Smooth muscle cell (in vitro differentiated cells): ENCODE measurements around the gene RPL31. TPM values are rescaled to one million over a fixed set of nuclear protein-coding genes. Genes with fewer than 3 reads are reported as not detected.

Experiments
- DNase-seq: peaks from one replicate; lab custom pipeline; 2025; ENCODE audit not compliant: unreplicated experiment; lab: John Stamatoyannopoulos, UW
- H2AFZ ChIP-seq: fragments of 200-600 bp; sonication (generic); 2 replicates; pipeline ENCODE4 v1.6.0; 2016; ENCODE audit warnings: antibody characterized with exemption, low read depth, mild to moderate bottlenecking
- H3F3A ChIP-seq: fragments of 200-600 bp; sonication (generic); 2 replicates; pipeline ENCODE4 v1.6.0; 2017; ENCODE audit warnings: antibody characterized with exemption, low read depth
- H3K27ac ChIP-seq: fragments of 200-600 bp; sonication (generic); 2 replicates; pipeline ENCODE4 v1.5.1; 2016; ENCODE audit warnings: low read depth, mild to moderate bottlenecking
- H3K27me3 ChIP-seq: fragments of 200-600 bp; sonication (generic); 2 replicates; pipeline ENCODE4 v1.6.1; 2016; ENCODE audit warnings: low read depth, mild to moderate bottlenecking
- H3K36me3 ChIP-seq: fragments of 200-600 bp; sonication (generic); 2 replicates; pipeline ENCODE4 v1.5.1; 2016; ENCODE audit warnings: low read depth
- H3K4me1 ChIP-seq: fragments of 200-600 bp; sonication (generic); 2 replicates; pipeline ENCODE4 v1.5.1; 2016; ENCODE audit warnings: low read depth
- H3K4me2 ChIP-seq: fragments of 200-600 bp; sonication (generic); 2 replicates; pipeline ENCODE4 v1.6.0; 2016; ENCODE audit warnings: mild to moderate bottlenecking
- H3K4me3 ChIP-seq: fragments of 200-600 bp; sonication (generic); 2 replicates; pipeline ENCODE4 v1.5.1; 2016; ENCODE audit warnings: mild to moderate bottlenecking
- H3K79me2 ChIP-seq: fragments of 200-600 bp; sonication (generic); 2 replicates; pipeline ENCODE4 v1.6.0; 2016; ENCODE audit warnings: low read depth, mild to moderate bottlenecking
- H3K9ac ChIP-seq: fragments of 200-600 bp; sonication (generic); 2 replicates; pipeline ENCODE4 v1.6.0; 2016; ENCODE audit warnings: low read depth
- H3K9me3 ChIP-seq: fragments of 200-600 bp; sonication (generic); replicated peaks from 2 replicates; pipeline ENCODE4 v1.5.1; 2016; ENCODE audit warnings: low read depth
- H4K20me1 ChIP-seq: fragments of 200-600 bp; sonication (generic); 2 replicates; pipeline ENCODE4 v1.6.0; 2016; ENCODE audit warnings: low read depth
- WGBS: methylation state at CpG from one replicate; pipeline ENCODE4 v1.1.7; 2016; ENCODE audit warnings: low lambda C conversion rate; 5-methylcytosine and 5-hydroxymethylcytosine counted together
- polyA plus RNA-seq: library from polyadenylated mRNA; unstranded; fragments of >200 nt; fragmentation: Nextera tagmentation; extraction: Ambion mirVana; gene quantifications from 2 replicates; pipeline ENCODE4 v1.2.1, GENCODE V29; 2016
- total RNA-seq: library from RNA; depleted of rRNA; stranded (reverse); fragments of >200 nt; gene quantifications from 2 replicates; pipeline ENCODE4 v1.2.3, GENCODE V29; 2014
- TF ChIP-seq, protein P1 (sequence below): fragments of 200-600 bp; sonication (generic); IDR thresholded peaks from 2 replicates; pipeline ENCODE4 v1.5.1; 2017; ENCODE audit warnings: borderline replicate concordance, mild to moderate bottlenecking, antibody characterized with exemption; ENCODE audit not compliant: insufficient read depth, poor library complexity, severe bottlenecking

Gene RPL31
- total and polyA plus RNA-seq, 2 experiments from 2014 or later = 1,320 to 1,508 TPM

DNA sequence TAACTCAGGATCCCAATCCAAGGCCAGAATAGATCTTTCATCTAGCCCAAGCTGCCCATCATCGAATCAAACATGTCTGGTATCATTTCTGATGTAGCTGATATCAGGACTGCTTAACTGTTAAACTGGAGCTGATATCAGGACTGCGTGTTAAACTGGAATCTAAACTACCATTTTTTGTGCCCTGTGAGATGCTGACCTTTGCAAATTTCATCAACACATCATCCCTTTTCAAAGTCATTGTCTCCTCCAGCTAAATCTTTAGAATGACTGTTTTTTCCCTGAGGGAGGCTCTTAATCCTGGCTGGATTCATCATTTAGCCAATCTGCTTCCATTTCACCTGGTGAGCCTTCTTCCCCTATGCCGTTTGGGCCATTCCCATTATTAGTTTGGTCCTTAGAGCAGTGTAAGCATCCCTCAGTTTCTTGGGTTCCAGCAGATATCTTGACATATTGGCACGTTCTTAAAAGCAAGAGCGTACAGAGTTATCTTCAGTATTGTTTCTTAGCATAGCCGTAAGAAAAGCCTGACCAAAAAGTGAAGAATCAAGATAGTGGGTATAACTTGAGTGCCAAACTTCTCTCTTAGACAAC is 12.3 kb downstream of the RPL31 start:
- Histone ChIP-seq H3K27me3 (no peaks in the 10 kb centered on the region), H3K4me3 (no peak overlapping the region), H3K36me3 (peaks cover 8% of the 10 kb centered on the region), H3K9ac (no peak overlapping the region), H3K9me3 (no peaks in the 10 kb centered on the region), H3K4me2 (no peak overlapping the region), H4K20me1 (peaks cover 27% of the 10 kb centered on the region), H3K27ac (no peak overlapping the region), H3K79me2 (no peaks in the 10 kb centered on the region), H3K4me1 (no peaks in the 10 kb centered on the region), H3F3A (peaks cover 10% of the 10 kb centered on the region), H2AFZ (no peak overlapping the region)
- WGBS = 99% methylated on average over 6 of the region's 6 CpGs
- TF ChIP-seq, protein P1, sequence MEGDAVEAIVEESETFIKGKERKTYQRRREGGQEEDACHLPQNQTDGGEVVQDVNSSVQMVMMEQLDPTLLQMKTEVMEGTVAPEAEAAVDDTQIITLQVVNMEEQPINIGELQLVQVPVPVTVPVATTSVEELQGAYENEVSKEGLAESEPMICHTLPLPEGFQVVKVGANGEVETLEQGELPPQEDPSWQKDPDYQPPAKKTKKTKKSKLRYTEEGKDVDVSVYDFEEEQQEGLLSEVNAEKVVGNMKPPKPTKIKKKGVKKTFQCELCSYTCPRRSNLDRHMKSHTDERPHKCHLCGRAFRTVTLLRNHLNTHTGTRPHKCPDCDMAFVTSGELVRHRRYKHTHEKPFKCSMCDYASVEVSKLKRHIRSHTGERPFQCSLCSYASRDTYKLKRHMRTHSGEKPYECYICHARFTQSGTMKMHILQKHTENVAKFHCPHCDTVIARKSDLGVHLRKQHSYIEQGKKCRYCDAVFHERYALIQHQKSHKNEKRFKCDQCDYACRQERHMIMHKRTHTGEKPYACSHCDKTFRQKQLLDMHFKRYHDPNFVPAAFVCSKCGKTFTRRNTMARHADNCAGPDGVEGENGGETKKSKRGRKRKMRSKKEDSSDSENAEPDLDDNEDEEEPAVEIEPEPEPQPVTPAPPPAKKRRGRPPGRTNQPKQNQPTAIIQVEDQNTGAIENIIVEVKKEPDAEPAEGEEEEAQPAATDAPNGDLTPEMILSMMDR = no peak
- DNase-seq = no peak

DNA sequence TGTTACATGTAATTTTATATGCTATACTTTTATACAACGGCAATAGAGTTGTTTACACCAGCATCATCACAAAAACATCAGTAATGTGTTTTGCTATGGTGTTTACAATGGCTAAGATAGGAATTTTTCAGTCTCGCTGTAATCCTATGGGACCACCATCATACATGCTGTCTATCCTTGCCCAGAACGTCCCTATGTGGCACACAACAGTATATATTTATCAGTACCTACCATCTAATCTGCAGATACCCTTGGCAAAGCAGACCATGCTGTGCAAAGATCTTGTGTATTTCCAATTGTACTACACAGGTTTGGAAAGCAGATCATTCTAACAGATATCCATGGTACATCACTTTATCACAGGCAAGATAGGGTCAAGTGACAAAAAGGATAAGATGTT is 15.3 kb downstream of the RPL31 start:
- Histone ChIP-seq H4K20me1 (peaks cover 16% of the 10 kb centered on the region), H3K9me3 (no peaks in the 10 kb centered on the region), H3K4me3 (no peak overlapping the region), H2AFZ (no peak overlapping the region), H3K36me3 (peaks cover 5% of the 10 kb centered on the region), H3K4me1 (no peaks in the 10 kb centered on the region), H3K9ac (no peak overlapping the region), H3F3A (peaks cover under 1% of the 10 kb centered on the region), H3K27ac (no peak overlapping the region), H3K79me2 (no peaks in the 10 kb centered on the region), H3K4me2 (no peak overlapping the region), H3K27me3 (no peaks in the 10 kb centered on the region)
- TF ChIP-seq, protein P1 = no peak
- 97% methylated on average over 3 of the region's 3 CpGs for WGBS
- DNase-seq = no peak

DNA sequence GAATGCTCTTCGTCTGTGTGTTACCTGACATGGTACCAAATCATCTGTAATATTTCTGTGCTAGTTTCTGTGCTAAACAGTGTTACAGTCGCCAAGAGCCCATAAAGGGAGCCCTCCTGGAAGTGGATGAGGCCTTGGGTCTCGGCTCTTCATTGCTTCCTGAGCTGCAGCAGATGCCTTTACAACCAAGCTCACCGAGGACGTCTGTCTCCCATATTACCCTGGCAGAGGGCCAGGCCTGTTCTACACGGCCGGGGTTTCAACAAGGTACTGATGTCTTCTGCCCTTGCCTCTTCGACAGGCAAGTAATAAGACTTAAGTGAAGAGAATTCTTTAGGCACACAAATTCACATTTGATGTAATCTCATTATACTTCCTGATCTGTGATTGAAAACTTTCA is 16.8 kb downstream of the RPL31 start:
- Histone ChIP-seq H3K79me2 (no peaks in the 10 kb centered on the region), H3K27me3 (no peaks in the 10 kb centered on the region), H3K27ac (no peak overlapping the region), H3F3A (no peaks in the 10 kb centered on the region), H3K4me2 (no peak overlapping the region), H2AFZ (no peak overlapping the region), H3K4me3 (no peak overlapping the region), H3K36me3 (peaks cover 5% of the 10 kb centered on the region), H3K4me1 (no peaks in the 10 kb centered on the region), H4K20me1 (peaks cover 4% of the 10 kb centered on the region), H3K9me3 (no peaks in the 10 kb centered on the region), H3K9ac (no peak overlapping the region)
- TF ChIP-seq, protein P1 = no peak
- DNase-seq = no peak
- WGBS = 94% methylated on average over 8 of the region's 8 CpGs

DNA sequence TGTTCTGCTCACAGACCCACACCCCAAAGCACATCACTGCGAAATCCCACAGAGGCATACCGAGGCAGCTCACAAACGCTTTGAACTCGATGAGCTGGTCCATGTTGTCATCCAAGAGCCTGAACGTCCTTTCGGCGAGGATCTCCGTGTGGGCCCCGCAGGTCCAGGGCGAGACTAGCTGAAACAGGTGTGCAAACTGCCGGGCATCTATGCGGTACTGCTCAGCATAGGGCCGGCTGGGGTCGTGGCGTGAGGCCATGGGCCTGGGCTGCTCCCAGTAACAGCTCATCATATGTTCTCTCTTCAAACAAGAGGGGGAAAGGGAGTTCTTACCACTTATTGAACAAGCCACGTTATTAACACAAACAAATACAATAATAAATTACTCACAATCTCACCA is 20.1 kb downstream of the RPL31 start:
- no peaks in the 10 kb centered on the region for H3F3A ChIP-seq
- no peaks in the 10 kb centered on the region for H3K36me3 ChIP-seq
- peaks cover 4% of the 10 kb centered on the region for H4K20me1 ChIP-seq
- H3K9me3 ChIP-seq = no peaks in the 10 kb centered on the region
- TF ChIP-seq, protein P1 = no peak
- no peaks in the 10 kb centered on the region for H3K79me2 ChIP-seq
- no peak overlapping the region for H3K9ac ChIP-seq
- H3K4me3 ChIP-seq = no peak overlapping the region
- H3K27me3 ChIP-seq = no peaks in the 10 kb centered on the region
- H3K4me1 ChIP-seq = no peaks in the 10 kb centered on the region
- DNase-seq = no peak
- H3K4me2 ChIP-seq = no peak overlapping the region
- 96% methylated on average over 16 of the region's 16 CpGs for WGBS
- no peak overlapping the region for H2AFZ ChIP-seq
- H3K27ac ChIP-seq = no peak overlapping the region
